Measurements from ENCODE around the gene HRH3.

Gene HRH3

DNA sequence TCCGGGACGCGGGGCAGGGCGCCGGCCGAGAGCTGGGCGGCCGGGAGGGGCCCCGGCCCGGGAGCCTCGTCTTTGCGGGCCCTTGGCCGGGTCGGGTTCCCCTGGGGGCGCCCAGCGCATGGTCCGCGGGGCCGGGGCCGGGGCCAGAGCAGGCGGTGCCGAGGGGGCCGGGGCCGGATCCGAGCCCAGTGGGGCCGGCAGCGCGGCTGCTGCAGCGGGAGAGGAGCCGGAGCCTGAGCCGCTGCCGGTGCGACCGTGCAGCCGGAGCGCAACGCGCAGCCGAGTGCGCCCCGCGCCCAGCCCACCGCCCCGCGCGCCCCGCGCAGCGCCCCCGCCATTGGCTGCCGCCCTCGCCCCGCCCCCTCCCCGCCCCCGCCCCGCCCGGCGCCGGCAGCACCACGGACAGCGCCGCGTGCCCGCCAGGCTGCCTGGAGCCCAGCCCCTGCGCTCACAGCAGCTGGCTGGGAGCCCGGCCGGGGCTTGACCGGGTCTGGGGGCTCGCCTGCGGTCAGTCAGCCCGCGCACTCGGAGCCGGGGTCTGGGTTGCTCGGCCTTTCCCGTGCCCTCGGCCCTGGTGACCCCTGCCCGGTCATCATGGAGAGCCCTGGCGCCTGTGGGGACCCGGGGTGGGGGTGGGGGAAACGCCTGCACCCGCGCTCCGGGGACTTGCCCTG lies at the start of gene HRH3:
TSS of gene HRH3 (minus strand) at position 287 of the 674 bp plus-strand sequence. CDS start 308 bp downstream, outside the sequence.
- DNase-seq (ENCODE audit: low read depth), result no peak

GRCh38 chr20:62269871-62270270 lies 49.8 kb upstream of the HRH3 start:
- no peak for DNase-seq (ENCODE audit: low read depth)

GRCh38 chr20:62269378-62269777 lies 49.3 kb upstream of the HRH3 start:
- no peak for DNase-seq (ENCODE audit: low read depth)

DNA sequence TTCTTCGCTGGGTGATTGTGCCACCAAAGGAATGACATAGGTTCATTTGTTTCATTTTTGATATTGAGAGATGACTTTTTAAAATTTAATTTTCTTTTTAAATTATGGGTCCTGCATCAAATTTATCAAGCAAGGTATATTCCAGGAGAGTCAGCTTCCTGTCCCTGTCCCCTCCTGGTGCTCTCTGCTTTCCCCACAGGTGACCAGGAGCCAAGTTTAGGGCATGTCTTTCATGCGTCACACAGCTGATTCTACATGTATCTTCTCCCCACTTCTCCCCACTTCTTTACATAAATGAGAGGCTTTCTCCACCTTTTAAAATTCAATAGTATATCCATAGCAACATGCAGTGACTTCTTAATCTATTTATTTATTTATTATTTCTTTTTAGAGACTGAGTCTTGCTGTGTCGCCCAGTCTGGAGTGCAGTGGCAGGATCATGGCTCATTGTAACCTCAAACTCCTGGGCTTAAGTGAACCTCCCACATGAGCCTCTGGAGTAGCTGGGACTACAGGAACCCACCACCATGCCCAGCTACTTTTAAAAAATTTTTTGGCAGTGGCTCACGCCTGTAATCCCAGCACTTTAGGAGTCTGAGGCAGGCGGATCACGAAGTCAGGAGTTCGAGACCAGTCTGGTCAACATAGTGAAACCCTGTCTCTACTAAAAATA lies 48.3 kb upstream of the HRH3 start:
- DNase-seq (ENCODE audit: low read depth), result no peak

- no peak for DNase-seq (ENCODE audit: low read depth)
These were observed 47.5 kb upstream of the HRH3 start for GRCh38 chr20:62267543-62267942.

DNA sequence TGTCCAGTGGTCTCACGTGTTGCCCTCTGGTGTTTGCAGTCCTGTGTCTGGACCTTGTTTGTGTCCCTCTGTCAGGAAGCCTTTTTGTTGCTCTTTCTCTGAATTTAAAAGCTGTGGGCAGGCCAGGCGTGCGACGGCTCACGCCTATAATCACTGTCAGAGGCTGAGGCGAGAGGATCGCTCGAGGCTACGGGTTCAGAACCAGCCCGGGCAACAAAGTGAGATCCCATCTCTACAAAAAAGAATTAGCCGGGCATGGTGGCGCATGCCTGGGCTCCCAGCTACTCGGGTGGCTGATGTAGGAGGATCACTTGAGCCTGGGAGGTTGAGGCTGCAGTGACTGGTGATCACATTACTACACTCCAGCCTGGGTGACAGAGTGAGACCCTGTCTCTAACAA lies 46.8 kb upstream of the HRH3 start:
- no peak for DNase-seq (ENCODE audit: low read depth)

- DNase-seq (ENCODE audit: low read depth), result no peak
These were observed 46.3 kb upstream of the HRH3 start for GRCh38 chr20:62266340-62266739.

GRCh38 chr20:62265365-62265764 lies 45.3 kb upstream of the HRH3 start:
- no peak for DNase-seq (ENCODE audit: low read depth)

DNA sequence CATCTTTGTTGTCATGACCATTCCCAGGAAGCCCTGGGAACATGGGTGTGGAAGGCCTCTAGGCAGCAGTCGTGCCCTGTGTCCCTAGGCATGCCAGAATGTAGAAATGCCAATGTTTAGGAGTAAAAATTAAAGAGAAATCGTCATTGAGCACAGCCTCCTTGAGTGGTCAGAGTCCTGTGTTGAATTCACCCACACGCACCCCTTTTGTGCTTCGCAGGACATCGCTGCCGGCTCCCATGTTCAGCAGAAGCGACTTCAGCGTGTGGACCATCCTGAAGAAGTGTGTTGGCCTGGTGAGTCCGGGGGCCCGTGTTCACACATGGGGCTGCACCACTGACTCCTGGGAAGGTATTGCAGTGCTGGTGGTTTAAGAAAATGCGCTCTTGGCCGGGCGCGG lies 43.3 kb upstream of the HRH3 start:
- no peak for DNase-seq (ENCODE audit: low read depth)

- DNase-seq (ENCODE audit: low read depth), result no peak
These were observed 42.0 kb upstream of the HRH3 start for GRCh38 chr20:62262064-62262463.

GRCh38 chr20:62259294-62259565 lies 39.2 kb upstream of the HRH3 start:
- DNase-seq (ENCODE audit: low read depth), result no peak

GRCh38 chr20:62258499-62259293 lies 38.6 kb upstream of the HRH3 start:
- no peak for DNase-seq (ENCODE audit: low read depth)

- no peak for DNase-seq (ENCODE audit: low read depth)
These were observed 35.9 kb upstream of the HRH3 start for GRCh38 chr20:62255976-62256375.

DNA sequence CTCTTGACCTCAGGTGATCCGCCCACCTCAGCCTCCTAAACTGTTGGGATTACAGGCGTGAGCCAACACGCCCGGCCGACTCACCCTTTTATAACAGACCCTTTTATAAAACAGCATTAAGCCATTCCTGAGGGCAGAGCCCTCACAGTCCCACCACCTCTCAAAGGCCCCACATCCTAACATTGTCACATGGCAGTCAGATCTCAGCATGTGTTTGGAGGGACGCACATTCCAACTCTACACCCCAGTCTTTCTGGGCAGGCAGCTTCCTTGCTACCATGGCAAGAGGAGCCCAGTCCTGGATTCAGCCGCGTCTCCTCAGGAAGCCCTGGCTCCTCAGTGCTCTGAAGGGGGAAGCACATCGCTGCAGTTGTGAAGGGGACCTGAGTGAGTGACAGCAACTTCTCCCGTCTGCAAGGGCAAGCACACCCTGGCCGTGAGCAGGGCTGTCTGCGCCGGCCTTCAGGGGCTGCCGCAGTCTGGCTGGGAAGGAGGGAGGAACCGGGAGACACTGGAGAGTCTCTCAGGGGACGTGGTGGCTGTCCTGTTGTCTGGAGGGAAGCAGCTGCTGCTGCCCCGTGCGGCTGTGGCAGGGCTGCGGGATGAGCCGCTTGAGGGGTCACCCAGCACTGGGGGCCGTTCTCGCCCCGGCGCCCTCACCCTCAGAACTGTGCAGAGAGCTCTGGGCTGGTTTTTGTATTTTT lies 34.1 kb upstream of the HRH3 start:
- DNase-seq (ENCODE audit: low read depth), result no peak

DNA sequence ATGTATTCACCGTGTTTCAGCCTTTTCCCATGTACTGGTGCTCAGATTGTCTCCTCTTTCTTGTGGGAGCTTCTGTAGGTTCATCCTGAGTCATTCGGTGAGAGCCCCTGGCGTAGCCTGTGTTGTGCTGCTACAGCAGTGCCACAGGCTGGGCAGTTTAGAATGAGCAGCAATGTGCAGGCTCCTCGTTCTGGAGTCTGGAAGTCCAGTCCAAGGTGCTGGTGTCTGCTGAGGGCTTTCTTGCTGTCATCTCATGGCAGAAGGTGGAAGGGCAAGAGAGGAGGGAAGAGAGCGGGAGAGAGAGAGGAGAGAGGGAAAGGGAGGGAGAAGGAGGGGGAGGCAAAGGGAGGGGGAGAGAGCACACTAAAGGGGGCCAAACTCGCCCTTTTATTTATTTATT lies 33.3 kb upstream of the HRH3 start:
- no peak for DNase-seq (ENCODE audit: low read depth)

- no peak for DNase-seq (ENCODE audit: low read depth)
These were observed 32.4 kb upstream of the HRH3 start for GRCh38 chr20:62252342-62252966.

GRCh38 chr20:62248890-62249560 lies 28.9 kb upstream of the HRH3 start:
- DNase-seq (ENCODE audit: low read depth), result no peak

- no peak for DNase-seq (ENCODE audit: low read depth)
These were observed 27.0 kb upstream of the HRH3 start for GRCh38 chr20:62246872-62247652.

- DNase-seq (ENCODE audit: low read depth), result no peak
These were observed 26.4 kb upstream of the HRH3 start for GRCh38 chr20:62246431-62246830.

- no peak for DNase-seq (ENCODE audit: low read depth)
These were observed 25.8 kb upstream of the HRH3 start for GRCh38 chr20:62245911-62246280.

GRCh38 chr20:62244644-62245108 lies 24.6 kb upstream of the HRH3 start:
- DNase-seq (ENCODE audit: low read depth), result no peak
